GM21526 (cell line): ENCODE data around the gene KIRREL2.
"Not testable (repeated sequence)": the region's sequence is repeated elsewhere in the genome, so short reads cannot be mapped to it uniquely, and the experiment has no call there.

ENCODE experiments used
- ATAC-seq: cut with Tn5 transposase; IDR thresholded peaks from one replicate; pipeline ENCODE4 v1.9.1; 2021; ENCODE audit warnings: moderate library complexity; ENCODE audit not compliant: unreplicated experiment, low FRiP score

The KIRREL2 gene

DNA sequence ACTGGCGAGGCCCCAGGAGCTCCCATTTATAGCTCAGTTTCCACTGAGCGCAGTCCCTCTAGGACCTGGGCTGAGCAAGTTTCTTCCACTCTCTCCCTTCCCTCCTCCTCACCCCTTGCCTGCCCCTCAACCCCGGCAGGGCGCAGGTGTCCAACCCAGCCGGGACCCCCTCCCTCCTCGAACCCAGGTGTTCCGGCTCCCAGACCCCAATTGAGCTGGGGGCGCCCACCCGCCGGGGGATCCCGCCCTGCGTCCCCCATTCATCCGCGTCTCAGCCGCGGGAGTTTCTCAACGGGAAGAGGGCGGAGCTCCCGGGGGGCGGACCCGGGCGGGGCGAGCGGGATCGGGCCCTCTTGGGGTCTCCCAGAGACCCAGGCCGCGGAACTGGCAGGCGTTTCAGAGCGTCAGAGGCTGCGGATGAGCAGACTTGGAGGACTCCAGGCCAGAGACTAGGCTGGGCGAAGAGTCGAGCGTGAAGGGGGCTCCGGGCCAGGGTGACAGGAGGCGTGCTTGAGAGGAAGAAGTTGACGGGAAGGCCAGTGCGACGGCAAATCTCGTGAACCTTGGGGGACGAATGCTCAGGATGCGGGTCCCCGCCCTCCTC is at the start of gene KIRREL2:
TSS of gene KIRREL2 (plus strand) at position 366 of the 604 bp plus-strand sequence. CDS start at position 575, 209 bp downstream.
- no peak for ATAC-seq

- ATAC-seq: no peak
These were observed 49.1 kb upstream of the KIRREL2 start for GRCh38 chr19:35807633-35808032.

- no peak for ATAC-seq
These were observed 45.1 kb upstream of the KIRREL2 start for GRCh38 chr19:35811317-35812219.

DNA sequence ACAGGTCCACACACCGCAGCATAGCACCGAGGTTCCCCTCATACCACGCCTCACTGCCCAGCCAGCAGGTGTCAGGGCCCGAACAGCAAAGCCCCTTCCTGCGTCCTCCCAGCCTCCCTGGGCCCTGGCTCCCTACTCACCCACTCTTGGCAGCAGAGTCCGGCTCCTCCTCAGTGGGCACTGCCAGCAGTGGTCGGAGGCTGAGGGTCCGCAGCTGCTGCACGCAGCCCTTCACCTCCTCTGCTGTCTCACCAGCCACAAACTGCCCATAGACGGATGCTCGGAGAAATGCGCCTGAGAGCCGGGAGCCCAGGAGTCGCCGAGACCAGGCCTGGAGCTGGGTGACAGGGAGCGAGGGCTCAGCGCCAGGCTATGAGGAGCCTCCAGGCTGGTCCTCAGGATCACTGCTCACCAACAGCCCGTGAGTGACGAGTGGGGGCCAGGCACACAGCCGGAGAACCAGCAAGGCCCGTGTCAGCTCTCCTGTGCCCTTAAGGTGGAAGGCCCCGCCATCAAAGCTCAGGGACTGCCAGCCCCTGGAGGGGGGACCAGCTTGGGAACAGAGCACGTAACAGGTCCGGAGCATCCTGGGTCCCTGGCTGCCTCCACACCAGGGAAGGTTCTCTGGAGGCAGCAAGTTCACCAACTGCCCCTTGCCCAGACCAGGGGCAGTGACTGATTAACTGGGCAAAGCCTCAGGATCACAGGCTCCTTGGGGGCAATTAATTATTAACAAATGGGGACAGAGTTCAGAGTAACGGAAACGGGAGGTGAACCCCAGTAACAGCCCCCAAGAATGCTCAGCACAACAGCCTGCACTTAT is 44.3 kb upstream of the KIRREL2 start, which contains the start of gene PRODH2:
TSS of gene PRODH2 (minus strand) at position 626 of the 823 bp plus-strand sequence. CDS start at position 586, 40 bp downstream.
- no peak for ATAC-seq

DNA sequence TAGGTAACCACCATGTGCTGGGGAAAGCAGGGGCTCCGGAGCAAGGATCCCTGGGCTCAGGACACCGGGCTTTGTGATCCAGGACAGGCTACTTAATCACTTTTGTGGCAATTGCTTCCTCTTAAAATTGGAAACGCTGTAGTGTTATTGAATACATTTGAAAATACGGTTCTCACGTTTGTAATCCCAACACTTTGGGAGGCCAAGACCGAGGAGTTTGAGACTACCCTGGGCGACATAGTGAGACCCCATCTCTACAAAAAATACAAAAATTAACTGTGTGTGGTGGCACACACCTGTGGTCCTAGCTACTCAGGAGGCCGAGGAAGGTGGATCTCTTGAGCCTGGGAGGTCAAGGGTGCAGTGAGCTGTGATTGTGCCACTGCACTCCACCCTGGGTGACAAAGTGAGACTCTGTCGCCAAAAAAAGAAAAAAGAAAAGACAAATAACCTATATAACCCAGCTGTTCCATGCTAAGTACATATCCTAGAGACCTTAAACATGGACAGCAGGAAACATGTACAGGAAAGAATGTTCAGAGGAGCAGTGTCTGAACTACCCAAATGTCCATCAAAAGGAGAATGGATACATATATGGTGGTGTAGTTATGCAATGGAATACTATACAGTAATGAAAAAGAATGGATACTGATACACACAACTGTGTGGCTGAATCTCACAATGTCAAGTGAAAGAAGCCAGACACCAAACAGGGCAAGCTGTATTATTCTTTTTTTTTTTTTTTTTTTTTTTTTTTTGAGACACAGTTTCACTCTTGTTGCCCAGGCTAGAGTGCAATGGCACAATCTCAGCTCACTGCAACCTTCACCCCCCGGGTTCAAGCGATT is 43.4 kb upstream of the KIRREL2 start:
- no peak for ATAC-seq

GRCh38 chr19:35816262-35816661 is 40.4 kb upstream of the KIRREL2 start:
- no peak for ATAC-seq

- no peak for ATAC-seq
These were observed 39.9 kb upstream of the KIRREL2 start for GRCh38 chr19:35816846-35817245.

- ATAC-seq: no peak
These were observed 38.3 kb upstream of the KIRREL2 start for GRCh38 chr19:35818445-35818844.

- ATAC-seq: no peak
These were observed 34.1 kb upstream of the KIRREL2 start for GRCh38 chr19:35822579-35822978.

- no peak for ATAC-seq
These were observed 32.6 kb upstream of the KIRREL2 start for GRCh38 chr19:35824150-35824549.

DNA sequence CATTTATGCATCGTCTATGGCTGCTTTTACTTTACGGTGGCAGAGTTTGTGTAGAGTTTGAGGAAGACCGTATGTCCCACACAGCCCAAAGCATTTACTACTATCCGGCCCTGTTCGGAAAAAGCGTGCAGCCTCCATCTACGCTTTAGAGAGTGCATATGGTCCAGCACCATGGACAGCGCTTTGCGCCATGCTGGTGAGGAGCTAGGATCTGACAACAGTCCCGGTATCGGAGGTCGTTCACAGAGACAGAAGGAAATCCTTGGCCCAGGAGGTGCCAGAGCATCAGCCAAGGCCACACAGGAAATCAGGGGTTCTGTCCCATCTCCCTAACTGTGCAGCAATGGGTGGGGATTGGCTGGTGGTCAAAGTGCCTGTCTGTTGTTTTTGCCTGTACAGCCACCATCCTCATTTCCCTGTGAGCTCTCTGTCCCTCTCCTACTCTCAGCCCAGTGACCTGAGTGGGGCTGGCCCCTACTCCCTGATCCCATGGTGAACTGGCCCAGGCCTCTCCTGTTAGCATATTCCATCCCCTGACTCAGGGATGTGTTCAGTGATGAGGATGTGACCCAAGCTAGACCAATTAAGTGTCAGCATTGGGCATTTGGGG is 27.9 kb upstream of the KIRREL2 start:
- no peak for ATAC-seq

DNA sequence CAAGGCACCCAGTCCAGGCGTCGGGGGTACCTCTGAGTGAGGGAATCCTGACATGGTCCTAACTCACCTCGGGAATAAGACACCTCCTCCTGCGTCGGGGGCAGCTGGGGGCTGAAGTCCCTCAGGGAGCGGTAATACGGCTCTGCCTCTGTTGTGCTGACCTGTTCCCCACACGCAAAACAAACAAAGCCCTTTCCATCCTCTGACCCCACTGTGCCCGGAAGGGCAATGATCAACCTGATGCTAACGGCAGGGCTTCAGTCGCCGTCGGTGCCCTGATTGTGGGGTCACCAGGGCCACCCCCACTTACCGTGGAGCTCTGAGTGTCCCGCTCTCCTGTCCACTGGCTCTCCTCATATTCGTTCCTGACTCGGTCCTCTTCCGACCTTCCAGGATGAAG is 25.7 kb upstream of the KIRREL2 start:
- no peak for ATAC-seq

DNA sequence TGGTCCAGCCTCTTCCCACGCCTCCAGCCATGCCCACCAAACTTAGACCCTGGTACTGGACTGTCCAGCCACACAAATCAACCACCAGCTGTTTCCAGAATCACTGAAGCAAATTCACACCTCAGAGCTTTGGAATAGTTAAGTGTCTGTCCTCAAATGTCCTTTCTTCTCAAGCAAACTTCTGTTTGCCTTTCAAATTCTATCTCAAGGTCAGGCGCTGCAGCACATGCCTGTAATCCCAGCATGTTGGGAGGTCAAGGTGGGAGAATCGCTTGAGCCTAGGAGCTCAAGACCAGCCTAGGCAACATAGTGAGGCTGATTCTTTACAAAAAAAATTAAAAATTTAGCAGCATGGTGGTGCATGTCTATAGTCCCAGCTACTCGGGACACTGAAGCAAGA is 24.7 kb upstream of the KIRREL2 start:
- ATAC-seq: no peak

DNA sequence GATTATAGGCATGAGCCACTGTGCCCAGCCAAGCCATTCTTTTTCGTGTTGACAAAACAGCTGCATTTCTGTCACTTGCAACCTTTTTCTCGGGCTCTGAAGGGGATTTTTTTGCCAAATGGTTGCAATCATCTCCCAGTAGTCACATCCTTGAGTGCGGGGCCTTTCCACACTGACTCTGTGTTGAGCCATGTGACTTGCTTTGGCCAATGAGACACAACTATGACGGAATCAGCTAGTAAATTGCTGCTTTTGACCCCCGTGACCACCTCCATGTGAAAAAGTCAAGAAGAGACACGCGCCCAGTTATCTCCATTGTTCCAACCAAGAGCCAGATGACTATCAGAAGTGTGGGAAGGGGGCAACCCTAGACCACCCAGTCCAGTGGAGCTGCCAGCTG is 22.7 kb upstream of the KIRREL2 start:
- ATAC-seq: no peak

DNA sequence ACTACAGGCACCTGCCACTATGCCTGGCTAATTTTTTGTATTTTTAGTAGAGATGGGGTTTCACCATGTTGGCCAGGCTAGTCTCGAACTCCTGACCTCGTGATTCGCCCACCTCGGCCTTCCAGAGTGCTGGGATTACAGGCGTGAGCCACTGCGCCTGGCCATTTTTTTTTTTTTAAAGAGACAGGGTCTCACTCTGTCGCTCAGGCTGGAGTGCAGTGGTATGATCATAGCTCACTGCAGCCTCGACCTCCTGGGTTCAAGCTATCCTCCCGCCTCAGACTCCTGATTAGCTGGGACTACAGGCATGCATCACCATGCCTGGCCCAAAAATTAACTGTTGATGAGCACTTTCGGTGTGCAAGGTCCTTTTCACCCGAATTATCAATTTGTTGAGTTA is 20.6 kb upstream of the KIRREL2 start:
- ATAC-seq: not testable (repeated sequence)

GRCh38 chr19:35841961-35842595 is 14.6 kb upstream of the KIRREL2 start:
- no peak for ATAC-seq

GRCh38 chr19:35842666-35843272 is 13.9 kb upstream of the KIRREL2 start:
- ATAC-seq: no peak

DNA sequence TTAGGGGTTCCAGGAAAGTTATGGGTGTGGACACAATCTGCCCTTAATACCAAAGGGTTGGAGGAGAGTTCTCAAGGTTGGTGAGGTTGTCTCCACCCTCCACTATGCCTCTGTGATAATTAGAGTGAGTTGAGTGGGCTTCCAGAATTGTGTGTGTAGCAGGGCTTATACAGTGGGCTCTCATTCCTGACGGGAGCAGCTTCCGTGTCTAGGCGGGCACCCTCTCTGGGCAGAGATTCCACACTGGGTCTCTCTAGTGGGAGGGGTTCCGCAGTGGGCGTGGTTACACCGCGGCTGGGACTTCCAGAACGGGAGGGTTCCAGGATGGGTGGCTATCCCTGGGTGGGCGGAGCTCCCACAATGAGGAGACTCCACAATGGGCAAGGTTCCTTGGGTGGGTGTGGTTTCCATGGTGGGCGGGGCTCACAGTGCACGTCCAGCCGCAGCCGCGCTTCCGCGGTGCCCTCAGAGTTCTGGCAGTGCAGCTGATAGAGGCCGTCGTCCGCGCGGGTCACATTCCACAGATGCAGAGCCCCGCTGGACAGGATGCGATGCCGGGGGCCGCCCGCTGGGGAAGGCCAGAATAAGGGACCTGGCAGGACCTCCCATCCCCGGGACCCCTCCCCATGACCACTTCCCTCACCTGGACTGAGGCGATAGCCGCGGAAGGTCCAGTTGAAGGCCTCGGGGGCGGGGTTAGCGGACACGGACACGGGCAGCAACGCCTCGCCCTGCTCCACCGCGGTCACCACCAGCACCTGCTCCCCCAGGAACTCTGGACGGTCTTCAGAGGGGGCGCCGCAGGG is 12.8 kb upstream of the KIRREL2 start:
- ATAC-seq: no peak
